H1 (cell line): ENCODE results near the gene NOD2. TPM values are rescaled to one million over a fixed set of nuclear protein-coding genes. Genes with fewer than 3 reads are reported as not detected.

Experiments
- CTCF ChIA-PET: fragments of 300-600 bp; sonication (Branson Sonifier 250); formaldehyde crosslinking; loops from one replicate; lab custom pipeline; 2021; ENCODE audit not compliant: partially characterized antibody; lab: Charles Lee
- POLR2A ChIA-PET: fragments of 300-600 bp; sonication (Branson Sonifier 250); formaldehyde crosslinking; loops from one replicate; lab custom pipeline; 2021; ENCODE audit warnings: inconsistent platforms; ENCODE audit not compliant: partially characterized antibody; lab: Charles Lee
- DNase-seq, 2 experiments: peaks; one replicate each; pipeline versions ENCODE4 v3.0.0 to v3.0.0-alpha.2; 2010 to 2022; ENCODE audit warnings: low spot score in 2 of 2, low read depth in 1 of 2, mixed read lengths in 1 of 2
- FAIRE-seq: peaks from 2 replicates; lab custom pipeline; 2011; peaks lifted over from hg19 to GRCh38; lab: Jason Lieb, UNC
- H2AFZ ChIP-seq: 2 replicates; pipeline ENCODE4 v1.8.1; 2012; ENCODE audit warnings: low read length, inconsistent platforms
- H2AK5ac ChIP-seq: 2 replicates; pipeline ENCODE4 v1.6.1; 2013; ENCODE audit warnings: low read depth, low read length
- H2BK120ac ChIP-seq: replicated peaks from 2 replicates; pipeline ENCODE3; 2013; ENCODE audit warnings: low read depth, low read length, inconsistent platforms
- H2BK12ac ChIP-seq: 2 replicates; pipeline ENCODE4 v1.6.1; 2013; ENCODE audit warnings: low read depth, low read length
- H2BK15ac ChIP-seq: 2 replicates; pipeline ENCODE4 v1.6.1; 2013; ENCODE audit warnings: low read length
- H2BK20ac ChIP-seq: 2 replicates; pipeline ENCODE4 v1.6.1; 2013; ENCODE audit warnings: low read length
- H2BK5ac ChIP-seq: 2 replicates; pipeline ENCODE4 v1.6.1; 2013; ENCODE audit warnings: low read depth, low read length
- H3K14ac ChIP-seq: 2 replicates; pipeline ENCODE4 v1.6.1; 2013; ENCODE audit warnings: inconsistent platforms; ENCODE audit not compliant: insufficient read length
- H3K18ac ChIP-seq: 2 replicates; pipeline ENCODE4 v1.6.1; 2013; ENCODE audit warnings: low read length; ENCODE audit errors: extremely low read depth
- H3K23ac ChIP-seq: 2 replicates; pipeline ENCODE4 v1.6.1; 2013; ENCODE audit warnings: inconsistent platforms; ENCODE audit not compliant: insufficient read length
- H3K23me2 ChIP-seq: 2 replicates; pipeline ENCODE4 v1.6.1; 2013; ENCODE audit warnings: low read depth, low read length
- H3K27ac ChIP-seq: 2 replicates; pipeline ENCODE4 v1.6.1; 2011; ENCODE audit warnings: low read depth, low read length, inconsistent platforms
- H3K27me3 ChIP-seq, 4 experiments: replicated peaks in 1 of 4; 1 replicate in 1 of 4; 2 replicates in 3 of 4; pipeline versions ENCODE4 v1.6.1 to v1.8.1; 2011 to 2013; ENCODE audit warnings: low read length in 3 of 4, mild to moderate bottlenecking in 3 of 4, inconsistent platforms in 2 of 4, mixed read lengths in 2 of 4, moderate library complexity in 1 of 4; ENCODE audit not compliant: control insufficient read depth in 3 of 4, insufficient read depth in 3 of 4; ENCODE audit errors: extremely low read depth in 1 of 4
- H3K36me3 ChIP-seq, 4 experiments: 2 replicates each; pipeline versions ENCODE4 v1.6.1 to v1.8.1; 2011 to 2013; ENCODE audit warnings: mild to moderate bottlenecking in 4 of 4, low read length in 3 of 4, moderate library complexity in 2 of 4, control low read depth in 1 of 4, inconsistent platforms in 1 of 4; ENCODE audit not compliant: insufficient read depth in 4 of 4, control insufficient read depth in 2 of 4
- H3K4ac ChIP-seq: replicated peaks from 2 replicates; pipeline ENCODE3; 2013; ENCODE audit warnings: low read length, low read depth, mixed read lengths, inconsistent platforms; ENCODE audit not compliant: insufficient read length
- H3K4me1 ChIP-seq, 4 experiments: replicated peaks in 1 of 4; 1 replicate in 1 of 4; 2 replicates in 3 of 4; pipeline versions ENCODE4 v1.6.1 to v1.8.1; 2011 to 2013; ENCODE audit warnings: low read length in 3 of 4, inconsistent platforms in 2 of 4, mixed read lengths in 1 of 4; ENCODE audit not compliant: insufficient read depth in 4 of 4, control insufficient read depth in 3 of 4
- H3K4me2 ChIP-seq, 2 experiments: 2 replicates each; pipeline versions ENCODE4 v1.6.1 to v1.8.1; 2011 to 2013; ENCODE audit warnings: low read depth in 2 of 2, low read length in 2 of 2, control low read depth in 1 of 2, inconsistent platforms in 1 of 2, mild to moderate bottlenecking in 1 of 2; ENCODE audit not compliant: insufficient read depth in 1 of 2
- H3K4me3 ChIP-seq, 4 experiments: fragments of 200-600, 300-600 bp in 1 of 4; sonication (generic), shearing (Covaris generic), sonication (Bioruptor Twin) in 1 of 4; 2 replicates each; pipeline versions ENCODE4 v1.5.1 to v1.8.1; 2011 to 2016; ENCODE audit warnings: low read length in 4 of 4, low read depth in 3 of 4, control low read depth in 2 of 4, inconsistent platforms in 2 of 4, mild to moderate bottlenecking in 2 of 4, mixed read lengths in 1 of 4, moderate library complexity in 1 of 4; ENCODE audit not compliant: insufficient read depth in 2 of 4; ENCODE audit errors: extremely low read depth in 1 of 4
- H3K56ac ChIP-seq: replicated peaks from 2 replicates; pipeline ENCODE3; 2013; ENCODE audit warnings: low read depth, mild to moderate bottlenecking, mixed read lengths, low read length, inconsistent platforms; ENCODE audit not compliant: insufficient read length
- H3K79me1 ChIP-seq: 2 replicates; pipeline ENCODE4 v1.6.1; 2013; ENCODE audit warnings: low read depth, low read length, control low read depth
- H3K79me2 ChIP-seq, 2 experiments: 2 replicates each; pipeline versions ENCODE4 v1.6.1 to v1.8.1; 2012 to 2013; ENCODE audit warnings: low read length in 2 of 2, mild to moderate bottlenecking in 2 of 2, inconsistent platforms in 1 of 2; ENCODE audit not compliant: insufficient read depth in 2 of 2, control insufficient read depth in 1 of 2
- H3K9ac ChIP-seq, 4 experiments: replicated peaks in 1 of 4; 1 replicate in 1 of 4; 2 replicates in 3 of 4; pipeline versions ENCODE4 v1.6.1 to v1.8.1; 2011 to 2013; ENCODE audit warnings: low read depth in 3 of 4, low read length in 3 of 4, control low read depth in 2 of 4, mild to moderate bottlenecking in 2 of 4, moderate library complexity in 2 of 4, inconsistent platforms in 1 of 4; ENCODE audit errors: extremely low read depth in 1 of 4
- H3K9me3 ChIP-seq, 2 experiments: 2 replicates each; pipeline versions ENCODE4 v1.6.1 to v1.8.1; 2012 to 2013; ENCODE audit warnings: mild to moderate bottlenecking in 2 of 2, moderate library complexity in 2 of 2, control low read depth in 1 of 2, inconsistent platforms in 1 of 2, low read depth in 1 of 2, low read length in 1 of 2, mixed read lengths in 1 of 2; ENCODE audit not compliant: insufficient read depth in 2 of 2
- H4K20me1 ChIP-seq, 2 experiments: replicated peaks in 1 of 2; 2 replicates each; pipeline versions ENCODE3 to v1.8.1; 2011 to 2013; ENCODE audit warnings: inconsistent platforms in 2 of 2, low read length in 2 of 2, mild to moderate bottlenecking in 1 of 2; ENCODE audit not compliant: insufficient read depth in 2 of 2, control insufficient read depth in 1 of 2
- H4K5ac ChIP-seq: 2 replicates; pipeline ENCODE4 v1.6.1; 2013; ENCODE audit warnings: low read length, low read depth, mixed read lengths, inconsistent platforms; ENCODE audit not compliant: insufficient read length
- H4K8ac ChIP-seq: 2 replicates; pipeline ENCODE4 v1.8.0; 2013; ENCODE audit warnings: mild to moderate bottlenecking, moderate library complexity, low read length, inconsistent platforms; ENCODE audit not compliant: insufficient read depth; ENCODE audit errors: extremely low read depth
- H4K91ac ChIP-seq: replicated peaks from 2 replicates; pipeline ENCODE3; 2013; ENCODE audit warnings: low read length, mixed read lengths, inconsistent platforms; ENCODE audit not compliant: insufficient read length
- CREB1 ChIP-seq: IDR thresholded peaks from 2 replicates; pipeline ENCODE4 v1.6.1; 2012; ENCODE audit warnings: inconsistent platforms
- EP300 ChIP-seq, 2 experiments: IDR thresholded peaks; 1 replicate in 1 of 2; 2 replicates in 1 of 2; pipeline ENCODE4 v1.6.1; 2011 to 2012; ENCODE audit warnings: low read depth in 2 of 2, low read length in 2 of 2, mild to moderate bottlenecking in 2 of 2, borderline replicate concordance in 1 of 2, inconsistent platforms in 1 of 2, moderate library complexity in 1 of 2
- GTF2F1 ChIP-seq: IDR thresholded peaks from 2 replicates; pipeline ENCODE4 v1.6.1; 2012; ENCODE audit warnings: low read depth, low read length, improper control_type of control experiment, borderline replicate concordance
- KDM5A ChIP-seq: fragments of 200-600 bp; IDR thresholded peaks from 2 replicates; pipeline ENCODE4 v1.7.1; 2012; ENCODE audit warnings: mild to moderate bottlenecking, low read length, inconsistent platforms, mixed read lengths
- POLR2AphosphoS5 ChIP-seq: IDR thresholded peaks from 2 replicates; pipeline ENCODE4 v1.6.1; 2011; ENCODE audit warnings: low read depth, low read length
- SIRT6 ChIP-seq: IDR thresholded peaks from one replicate; pipeline ENCODE4 v1.7.1; 2012; ENCODE audit warnings: low read length, inconsistent platforms
- SP1 ChIP-seq: IDR thresholded peaks from 2 replicates; pipeline ENCODE4 v1.6.1; 2011; ENCODE audit warnings: low read depth, low read length
- TAF7 ChIP-seq: optimal IDR thresholded peaks from 2 replicates; pipeline ENCODE3; 2011; ENCODE audit warnings: low read depth, mild to moderate bottlenecking, inconsistent platforms, low read length, moderate library complexity, borderline replicate concordance
- TCF12 ChIP-seq: IDR thresholded peaks from 2 replicates; pipeline ENCODE4 v1.6.1; 2011; ENCODE audit warnings: low read depth, mild to moderate bottlenecking, low read length
- TEAD4 ChIP-seq: IDR thresholded peaks from 2 replicates; pipeline ENCODE4 v1.6.1; 2012; ENCODE audit warnings: low read depth, low read length, inconsistent platforms, mixed read lengths
- YY1 ChIP-seq: IDR thresholded peaks from 2 replicates; pipeline ENCODE4 v1.6.1; 2011; ENCODE audit warnings: low read depth, mild to moderate bottlenecking, low read length
- ZNF274 ChIP-seq: IDR thresholded peaks from 2 replicates; pipeline ENCODE4 v1.7.0; 2012; ENCODE audit warnings: low read length, borderline replicate concordance; ENCODE audit errors: extremely low read depth
- WGBS, 2 experiments: shearing (Covaris generic) in 1 of 2; methylation state at CpG; one replicate each; pipeline versions ENCODE4 v1.1.6 to v1.1.7; 2013 to 2015; ENCODE audit warnings: low lambda C conversion rate in 2 of 2, mixed read lengths in 2 of 2, inconsistent platforms in 1 of 2, low coverage in 1 of 2, missing lambda C conversion rate in 1 of 2; ENCODE audit not compliant: insufficient replicate concordance in 2 of 2, insufficient coverage in 1 of 2, insufficient read length in 1 of 2; ENCODE audit errors: extremely low coverage in 1 of 2, missing lambda C conversion rate in 1 of 2; 5-methylcytosine and 5-hydroxymethylcytosine counted together
- polyA plus RNA-seq, 7 experiments: library from polyadenylated mRNA; depleted of rRNA in 3 of 7; stranded (reverse) in 5 of 7; unstranded in 2 of 7; fragments of >200 nt in 5 of 7; fragments of 200-250 nt in 2 of 7; gene quantifications; 1 replicate in 5 of 7; 2 replicates in 1 of 7; 4 replicates in 1 of 7; pipeline versions ENCODE4 v1.2.1 to v1.2.3, GENCODE V29; 2011 to 2013; ENCODE audit warnings: missing spikeins in 2 of 7, mixed read lengths in 2 of 7
- total RNA-seq: library from RNA; stranded (reverse); fragmentation: NEBNext Ultra II Directional; extraction: Animal tissue kit (Norgen Biotek cat#: 25700); gene quantifications from 2 replicates; pipeline ENCODE4 v1.2.1, GENCODE V29; 2021
- TF ChIP-seq, protein P1 (sequence below), 3 experiments: IDR thresholded peaks; 1 replicate in 2 of 3; 2 replicates in 1 of 3; pipeline versions ENCODE4 v1.5.1 to v1.6.1; 2011; ENCODE audit warnings: low read length in 3 of 3, mild to moderate bottlenecking in 3 of 3, inconsistent platforms in 2 of 3, low read depth in 1 of 3, moderate library complexity in 1 of 3; ENCODE audit not compliant: insufficient read depth in 1 of 3; ENCODE audit errors: control extremely low read depth in 1 of 3

The NOD2 gene
- total and polyA plus RNA-seq, 2 of the 8 experiments (the other 6 are each of a cell fraction or from before 2014, with no cell fraction given) = 0.37 to 0.42 TPM

DNA sequence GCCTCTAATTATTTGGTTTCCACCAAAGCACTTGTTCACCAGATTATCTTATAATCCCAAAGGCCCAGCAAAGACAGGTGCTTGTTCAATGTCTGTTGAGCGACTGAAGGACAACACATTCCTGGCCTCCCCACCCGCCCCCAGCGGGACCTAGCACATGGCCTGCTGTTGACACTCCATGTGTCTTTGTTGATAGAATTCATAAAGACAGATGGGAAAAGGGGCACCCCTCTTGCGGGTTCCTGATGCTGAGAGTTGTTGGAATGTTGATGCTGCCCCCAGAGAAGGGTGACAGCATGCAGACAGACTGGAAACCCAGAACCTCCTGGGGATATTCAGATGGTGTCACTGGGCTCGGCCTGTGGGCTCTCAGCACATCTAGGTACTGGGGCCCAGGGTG is 49.2 kb upstream of the NOD2 start:
- Histone ChIP-seq H3K79me1 (no peaks in the 10 kb centered on the region), H3K9me3 (no peaks in the 10 kb centered on the region), H3K4ac (no peak overlapping the region), H3K79me2 (no peaks in the 10 kb centered on the region), H4K5ac (no peak overlapping the region), H3K23me2 (no peaks in the 10 kb centered on the region), H4K20me1 (no peaks in the 10 kb centered on the region), H3K4me1 (peaks cover 0 to 5% (median 0%) of the 10 kb centered on the region in 4 experiments; a peak in 2 of 7 replicates), H3K9ac (no peak overlapping the region), H3K14ac (no peak overlapping the region), H2AFZ (no peak overlapping the region), H2BK15ac (no peak overlapping the region), H2BK12ac (no peak overlapping the region), H3K4me3 (no peak overlapping the region), H4K8ac (peak overlapping the region; percentile 51; the same call in 1 of the 2 replicates), H2AK5ac (no peak overlapping the region), H3K27me3 (peaks cover 0 to 2% (median under 1%) of the 10 kb centered on the region in 4 experiments; a peak in 3 of 7 replicates), H3K56ac (no peak overlapping the region), H2BK120ac (no peak overlapping the region), H2BK5ac (no peak overlapping the region), H2BK20ac (no peak overlapping the region), H3K23ac (no peak overlapping the region), H4K91ac (no peak overlapping the region), H3K27ac (no peak overlapping the region), H3K36me3 (no peaks in the 10 kb centered on the region), H3K18ac (no peak overlapping the region), H3K4me2 (no peak overlapping the region)
- FAIRE-seq (no peak), DNase-seq (no peak)
- POLR2A ChIA-PET = no interaction called here
- 91% methylated on average over 5 of the region's 5 CpGs; no CpG with 5 or more reads in 1 of the 2 experiments for WGBS, 2 experiments
- CTCF ChIA-PET = interaction anchor here (1.1 to 1.5 kb wide), 2 partner anchors 52 to 57 kb away, joined by 3 read pairs; no protein-coding TSS in a partner anchor
- TF ChIP-seq ZNF274 = no peak
- TF ChIP-seq EP300 (IDR thresholded peaks at IDR 0.05; ENCODE audit: borderline replicate concordance in 1 of 2, low read depth in 2 of 2, low read length in 2 of 2) = no peak
- TF ChIP-seq, protein P1, sequence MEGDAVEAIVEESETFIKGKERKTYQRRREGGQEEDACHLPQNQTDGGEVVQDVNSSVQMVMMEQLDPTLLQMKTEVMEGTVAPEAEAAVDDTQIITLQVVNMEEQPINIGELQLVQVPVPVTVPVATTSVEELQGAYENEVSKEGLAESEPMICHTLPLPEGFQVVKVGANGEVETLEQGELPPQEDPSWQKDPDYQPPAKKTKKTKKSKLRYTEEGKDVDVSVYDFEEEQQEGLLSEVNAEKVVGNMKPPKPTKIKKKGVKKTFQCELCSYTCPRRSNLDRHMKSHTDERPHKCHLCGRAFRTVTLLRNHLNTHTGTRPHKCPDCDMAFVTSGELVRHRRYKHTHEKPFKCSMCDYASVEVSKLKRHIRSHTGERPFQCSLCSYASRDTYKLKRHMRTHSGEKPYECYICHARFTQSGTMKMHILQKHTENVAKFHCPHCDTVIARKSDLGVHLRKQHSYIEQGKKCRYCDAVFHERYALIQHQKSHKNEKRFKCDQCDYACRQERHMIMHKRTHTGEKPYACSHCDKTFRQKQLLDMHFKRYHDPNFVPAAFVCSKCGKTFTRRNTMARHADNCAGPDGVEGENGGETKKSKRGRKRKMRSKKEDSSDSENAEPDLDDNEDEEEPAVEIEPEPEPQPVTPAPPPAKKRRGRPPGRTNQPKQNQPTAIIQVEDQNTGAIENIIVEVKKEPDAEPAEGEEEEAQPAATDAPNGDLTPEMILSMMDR (IDR thresholded peaks at IDR 0.05; ENCODE audit: control extremely low read depth in 1 of 3, insufficient read depth in 1 of 3, low read depth in 1 of 3, low read length in 3 of 3) = no peak
- TF ChIP-seq TEAD4 = no peak
- TF ChIP-seq SIRT6 = no peak
- no peak for TF ChIP-seq TCF12
- TF ChIP-seq KDM5A = no peak
- TF ChIP-seq YY1 = no peak
- no peak for TF ChIP-seq GTF2F1
- TF ChIP-seq SP1 = no peak
- TF ChIP-seq CREB1 = no peak
- TF ChIP-seq POLR2AphosphoS5 = no peak
- TF ChIP-seq TAF7 = no peak
